ENCODE measurements around the gene PP2D1. TPM values are rescaled to one million over a fixed set of nuclear protein-coding genes. Genes with fewer than 3 reads are reported as not detected.

The PP2D1 gene
- total RNA-seq, result not detected

DNA sequence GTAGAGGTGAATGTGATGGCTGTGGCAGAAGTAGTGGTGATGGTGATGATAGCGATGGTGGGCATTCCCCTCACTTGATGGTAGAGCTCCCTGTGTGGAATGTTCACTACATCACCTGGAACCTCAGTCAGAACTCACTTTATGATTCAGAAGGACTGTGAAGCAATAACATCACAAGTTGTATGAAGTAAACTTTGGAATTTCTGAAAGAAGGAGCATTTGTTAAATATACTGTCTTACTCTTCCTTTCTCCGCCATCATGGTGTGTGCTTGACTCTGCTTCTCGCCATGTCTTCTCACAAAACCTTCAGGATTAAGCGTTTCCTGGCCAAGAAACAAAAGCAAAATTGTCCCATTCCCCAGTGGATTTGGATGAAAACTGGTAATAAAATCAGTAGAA, at the start of gene PP2D1:
PP2D1 (minus strand) TSS at position 101 of the 400 bp plus-strand sequence. CDS start 192 bp downstream, outside the sequence.
- H3K4me1 ChIP-seq, result no peaks in the 10 kb centered on the region
- TF ChIP-seq, protein P1, sequence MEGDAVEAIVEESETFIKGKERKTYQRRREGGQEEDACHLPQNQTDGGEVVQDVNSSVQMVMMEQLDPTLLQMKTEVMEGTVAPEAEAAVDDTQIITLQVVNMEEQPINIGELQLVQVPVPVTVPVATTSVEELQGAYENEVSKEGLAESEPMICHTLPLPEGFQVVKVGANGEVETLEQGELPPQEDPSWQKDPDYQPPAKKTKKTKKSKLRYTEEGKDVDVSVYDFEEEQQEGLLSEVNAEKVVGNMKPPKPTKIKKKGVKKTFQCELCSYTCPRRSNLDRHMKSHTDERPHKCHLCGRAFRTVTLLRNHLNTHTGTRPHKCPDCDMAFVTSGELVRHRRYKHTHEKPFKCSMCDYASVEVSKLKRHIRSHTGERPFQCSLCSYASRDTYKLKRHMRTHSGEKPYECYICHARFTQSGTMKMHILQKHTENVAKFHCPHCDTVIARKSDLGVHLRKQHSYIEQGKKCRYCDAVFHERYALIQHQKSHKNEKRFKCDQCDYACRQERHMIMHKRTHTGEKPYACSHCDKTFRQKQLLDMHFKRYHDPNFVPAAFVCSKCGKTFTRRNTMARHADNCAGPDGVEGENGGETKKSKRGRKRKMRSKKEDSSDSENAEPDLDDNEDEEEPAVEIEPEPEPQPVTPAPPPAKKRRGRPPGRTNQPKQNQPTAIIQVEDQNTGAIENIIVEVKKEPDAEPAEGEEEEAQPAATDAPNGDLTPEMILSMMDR (IDR thresholded peaks at IDR 0.05), result no peak
- intact Hi-C loops (cut with DNase I), result no loop called here
- H3K9me3 ChIP-seq, result no peaks in the 10 kb centered on the region
- H3K27me3 ChIP-seq, result no peaks in the 10 kb centered on the region
- H3K36me3 ChIP-seq, result no peaks in the 10 kb centered on the region
- no peak for DNase-seq (ENCODE audit: low spot score in 2 of 2)
- no peak within 1 kb of the TSS for H3K27ac ChIP-seq
- H3K4me3 ChIP-seq, result no peak within 1 kb of the TSS

DNA sequence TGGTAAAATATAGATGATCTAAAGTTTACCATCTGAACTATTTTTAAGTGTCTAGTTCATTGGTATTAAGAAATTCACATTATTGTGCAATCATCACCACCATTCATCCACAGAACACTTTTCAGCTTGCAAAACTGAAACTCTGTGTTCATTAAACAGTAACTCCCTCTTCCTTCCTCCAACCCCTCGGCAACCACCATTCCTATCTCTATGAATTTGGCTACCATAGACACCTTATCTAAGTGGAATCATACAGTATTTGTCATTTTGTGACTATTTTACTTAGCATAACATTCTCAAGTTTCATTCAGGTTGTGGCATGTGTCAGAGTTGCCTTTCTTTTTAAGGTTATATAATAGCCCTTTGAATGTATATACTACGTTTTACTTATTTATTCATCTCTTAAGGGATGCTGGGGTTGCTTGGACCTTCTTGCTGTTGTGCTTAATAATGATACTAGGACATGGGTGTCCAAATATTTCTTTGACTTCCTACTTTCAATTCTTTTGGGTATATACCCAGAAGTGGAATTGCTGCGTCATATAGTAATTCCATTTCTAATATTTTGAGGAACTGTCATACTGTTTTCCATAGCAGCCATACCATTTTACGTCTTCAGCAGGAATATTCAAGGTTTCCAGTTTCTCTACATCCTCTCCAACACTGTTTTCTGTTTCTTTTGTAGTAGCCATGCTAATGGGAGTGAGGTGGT, 49.1 kb upstream of the PP2D1 start:
- intact Hi-C loops (cut with DNase I), result no loop called here
- H3K4me1 ChIP-seq, result peaks cover 11 to 28% of the 10 kb centered on the region in 2 donors
- H3K9me3 ChIP-seq, result no peaks in the 10 kb centered on the region
- TF ChIP-seq, protein P1 (IDR thresholded peaks at IDR 0.05), result no peak
- no peak for DNase-seq (ENCODE audit: low spot score in 2 of 2)
- peak overlapping the region; percentile 12 to 22 for H3K27ac ChIP-seq
- H3K27me3 ChIP-seq, result no peaks in the 10 kb centered on the region
- H3K4me3 ChIP-seq, result no peak overlapping the region
- no peaks in the 10 kb centered on the region for H3K36me3 ChIP-seq

DNA sequence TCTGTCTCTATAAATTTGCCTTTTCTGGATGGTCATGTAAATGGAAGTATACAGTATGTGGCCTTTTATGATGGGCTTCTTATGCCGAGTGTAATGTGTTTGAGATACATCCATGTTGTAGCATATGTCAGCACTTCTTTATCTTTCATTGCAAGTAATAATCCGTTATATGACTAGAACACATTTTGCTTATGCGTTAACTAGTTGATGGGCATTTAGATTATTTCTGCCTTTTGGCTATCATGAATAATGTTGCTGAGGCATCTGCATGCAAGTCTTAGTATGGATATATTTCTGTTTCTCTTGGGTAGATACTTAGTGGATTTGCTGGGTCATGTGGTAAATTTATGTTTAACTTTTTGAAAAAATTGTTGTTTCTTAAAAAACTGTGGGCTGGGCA, 47.9 kb upstream of the PP2D1 start:
- intact Hi-C loops (cut with DNase I), result loop anchor here (5.0 kb wide), 1 partner anchor 37 kb away; no protein-coding TSS in a partner anchor
- TF ChIP-seq, protein P1 (IDR thresholded peaks at IDR 0.05), result no peak
- no peak for DNase-seq (ENCODE audit: low spot score in 2 of 2)
- H3K4me1 ChIP-seq, result peaks cover 12 to 23% of the 10 kb centered on the region in 2 donors
- no peak overlapping the region for H3K4me3 ChIP-seq
- no peaks in the 10 kb centered on the region for H3K9me3 ChIP-seq
- H3K27ac ChIP-seq, result peak overlapping the region in 1 of 2 donors; percentile 12
- H3K36me3 ChIP-seq, result no peaks in the 10 kb centered on the region
- H3K27me3 ChIP-seq, result no peaks in the 10 kb centered on the region

DNA sequence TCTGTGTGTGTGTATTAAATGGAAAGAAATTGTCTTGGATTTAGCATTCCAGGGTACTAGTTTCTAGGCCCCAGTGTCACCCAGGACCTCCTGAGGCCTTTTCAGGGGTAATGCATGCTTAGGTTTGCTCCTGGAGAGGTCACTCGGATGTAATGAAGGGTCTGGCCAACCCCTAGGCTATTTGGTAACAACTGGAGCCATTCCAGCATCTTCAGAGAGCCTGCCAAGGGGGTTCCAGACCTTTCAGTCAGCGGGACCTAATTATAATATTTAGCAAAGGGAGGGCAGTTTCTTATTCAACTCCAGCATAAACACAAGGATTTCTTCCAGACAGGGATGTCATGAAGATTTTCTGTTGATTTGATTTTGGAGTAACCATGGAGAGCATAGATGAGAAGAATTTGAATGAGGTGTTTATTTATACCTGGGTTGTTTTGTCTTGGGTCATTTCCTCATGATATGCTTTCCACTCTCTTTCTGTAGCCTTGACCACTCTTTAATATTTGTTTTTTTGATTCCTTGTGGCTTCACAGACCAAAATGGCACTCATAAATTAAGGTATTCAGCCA, 45.6 kb upstream of the PP2D1 start:
- no peaks in the 10 kb centered on the region for H3K9me3 ChIP-seq
- intact Hi-C loops (cut with DNase I), result loop anchor here (2.0 to 5.0 kb wide), 2 partner anchors 17 to 40 kb away; partner anchors contain the start of gene KAT2B
- DNase-seq (ENCODE audit: low spot score in 2 of 2), result no peak
- H3K27ac ChIP-seq, result peak overlapping the region; percentile 73 to 78
- TF ChIP-seq, protein P1 (IDR thresholded peaks at IDR 0.05), result no peak
- no peak overlapping the region for H3K4me3 ChIP-seq
- H3K4me1 ChIP-seq, result peaks cover 15 to 31% of the 10 kb centered on the region in 2 donors
- no peaks in the 10 kb centered on the region for H3K27me3 ChIP-seq
- H3K36me3 ChIP-seq, result no peaks in the 10 kb centered on the region

DNA sequence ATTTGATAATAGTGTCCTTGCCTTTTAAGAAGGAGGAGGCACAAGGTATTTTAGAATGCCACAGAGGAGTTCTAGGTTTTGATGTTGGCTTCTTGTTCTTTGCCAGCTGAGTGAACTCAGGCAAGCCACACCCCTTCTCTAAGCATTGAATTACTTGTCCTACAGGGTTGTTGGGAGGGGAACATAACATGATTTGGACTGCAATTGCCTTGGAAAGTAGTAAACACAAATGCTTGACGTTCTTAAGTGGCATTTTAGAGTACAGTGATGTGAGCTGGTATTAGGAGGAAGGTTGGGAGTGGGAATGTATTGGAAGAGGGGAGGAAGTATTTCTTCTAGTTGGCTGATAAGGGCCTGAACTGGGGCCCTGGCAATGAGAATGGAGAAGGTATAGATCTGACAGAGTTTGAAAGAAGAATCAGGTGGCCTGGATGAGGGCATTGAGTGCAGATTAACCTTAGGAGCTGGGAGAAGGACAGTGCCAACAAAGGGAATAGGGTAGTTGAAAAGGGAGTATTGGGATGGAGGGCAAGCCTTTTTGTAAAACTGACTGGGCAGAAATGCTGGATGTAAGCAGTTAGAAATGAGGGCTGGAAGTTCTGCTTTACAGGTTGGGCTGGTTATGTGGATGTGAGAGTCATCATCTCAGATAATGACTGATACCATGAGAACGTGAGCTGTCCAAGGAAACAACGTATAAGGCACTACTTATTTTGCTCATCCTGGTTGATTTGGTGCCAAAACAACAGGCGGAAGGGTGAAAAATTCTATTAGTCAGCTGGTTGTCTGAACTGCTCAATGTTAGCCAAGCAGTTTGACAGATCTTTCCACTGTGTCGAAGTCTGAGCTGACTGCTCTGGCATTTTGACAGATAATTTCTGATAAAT, 44.9 kb upstream of the PP2D1 start:
- Histone ChIP-seq H3K27me3 (no peaks in the 10 kb centered on the region), H3K36me3 (no peaks in the 10 kb centered on the region), H3K9me3 (no peaks in the 10 kb centered on the region), H3K4me3 (no peak overlapping the region), H3K27ac (peak overlapping the region; percentile 73 to 78), H3K4me1 (peaks cover 15 to 31% of the 10 kb centered on the region in 2 donors)
- DNase-seq (ENCODE audit: low spot score in 2 of 2), result no peak
- TF ChIP-seq, protein P1 (IDR thresholded peaks at IDR 0.05), result no peak
- intact Hi-C loops (cut with DNase I), result loop anchor here (2.0 to 5.0 kb wide), 2 partner anchors 16 to 40 kb away; partner anchors contain the start of gene KAT2B

Measured in ascending aorta (tissue), 2 donors.